ENCODE data around the gene UPB1. TPM values are rescaled to one million over a fixed set of nuclear protein-coding genes. Genes with fewer than 3 reads are reported as not detected.

Gene UPB1
- total and polyA plus RNA-seq, 10 of the 15 experiments (the other 5 are each of a cell fraction or from before 2014, with no cell fraction given) = 0.89 to 20.5 (median 3.1) TPM

- no peaks in the 10 kb centered on the region for H3K4me1 ChIP-seq (ENCODE audit: control insufficient read depth, insufficient read depth, low read length)
- ChIA-PET CTCF (interaction anchor here (0.6 to 2.3 kb wide), 8 partner anchors 15 to 158 kb away, joined by 3 to 7 read pairs (median 4); no protein-coding TSS in a partner anchor), POLR2A (no interaction called here), RAD21 (ENCODE audit: unreplicated experiment) (interaction anchor here (0.9 to 1.4 kb wide), 2 partner anchors 20 to 48 kb away, joined by 4 to 5 read pairs; no protein-coding TSS in a partner anchor), SMC1A (ENCODE audit: uncharacterized antibody, unreplicated experiment) (interaction anchor here (0.8 to 2.3 kb wide), 4 partner anchors 11 to 20 kb away, joined by 3 to 5 read pairs (median 5); no protein-coding TSS in a partner anchor)
- no peaks in the 10 kb centered on the region for H3K36me3 ChIP-seq (ENCODE audit: control insufficient read depth in 2 of 2, insufficient read depth in 2 of 2, low read length in 1 of 2)
- no peak for DNase-seq (ENCODE audit: low read depth, low spot score)
- H3K79me2 ChIP-seq (ENCODE audit: control insufficient read depth, insufficient read depth, low read length) = no peaks in the 10 kb centered on the region
- H3K27ac ChIP-seq (ENCODE audit: control insufficient read depth, insufficient read depth) = no peak overlapping the region
- in situ Hi-C loops (cut with MboI) (no loop called here), intact Hi-C loops (cut with micrococcal nuclease; ENCODE audit: unreplicated experiment) (no loop called here)
- no peak overlapping the region for H3K4me3 ChIP-seq
- no peaks in the 10 kb centered on the region for H3K9me3 ChIP-seq (replicated peaks; ENCODE audit: control insufficient read depth, insufficient read depth, low read length)
- 65% methylated on average over 3 of the region's 3 CpGs for WGBS (ENCODE audit: insufficient coverage, insufficient replicate concordance, low lambda C conversion rate, missing lambda C conversion rate)
- no peaks in the 10 kb centered on the region for H4K20me1 ChIP-seq (ENCODE audit: control insufficient read depth, insufficient read depth)
- H3K4me2 ChIP-seq (ENCODE audit: control insufficient read depth, insufficient read depth) = no peak overlapping the region
- no peak overlapping the region for H3K9ac ChIP-seq (ENCODE audit: control insufficient read depth, insufficient read depth, low read length)
- ATAC-seq = no peak
- FAIRE-seq = no peak
- H2AFZ ChIP-seq (ENCODE audit: control insufficient read depth, low read depth, low read length) = no peak overlapping the region
- BruUV-seq (replicated peaks) = no TSS peak
- H3K27me3 ChIP-seq (replicated peaks in 1 of 2; ENCODE audit: control insufficient read depth in 2 of 2, insufficient read depth in 2 of 2, low read length in 1 of 2) = no peaks in the 10 kb centered on the region
- TF ChIP-seq ATF3 (IDR thresholded peaks at IDR 0.05; ENCODE audit: borderline replicate concordance, extremely low read depth, low read depth, low read length) (no peak), ZNF207 (IDR thresholded peaks at IDR 0.05; ENCODE audit: borderline replicate concordance) (no peak), SUZ12 (IDR thresholded peaks at IDR 0.05; ENCODE audit: unreplicated experiment) (no peak), CUX1 (IDR thresholded peaks at IDR 0.05; ENCODE audit: insufficient replicate concordance, low read depth, low read length) (no peak), CEBPZ (IDR thresholded peaks at IDR 0.05; ENCODE audit: low read depth, low read length) (no peak), TCF12 (IDR thresholded peaks at IDR 0.05; ENCODE audit: low read depth, low read length) (no peak), ZBTB11 (CRISPR knock-in tag; IDR thresholded peaks at IDR 0.05) (no peak), RB1 (IDR thresholded peaks at IDR 0.05; ENCODE audit: borderline replicate concordance) (no peak), CBX3 (IDR thresholded peaks at IDR 0.05; ENCODE audit: borderline replicate concordance, low read depth) (no peak), SMC3 (IDR thresholded peaks at IDR 0.05; ENCODE audit: borderline replicate concordance, low read length) (no peak), KDM1A (IDR thresholded peaks at IDR 0.05; ENCODE audit: borderline replicate concordance) (no peak)
These were observed 12.6 kb upstream of the UPB1 start for GRCh38 chr22:24482575-24482974.

All from GM12878 (cell line).